Myocyte (in vitro differentiated cells): ENCODE data around the gene SGK1. TPM values are rescaled to one million over a fixed set of nuclear protein-coding genes. Genes with fewer than 3 reads are reported as not detected.
A peak's percentile ranks its signal among the peaks of the same experiment; 100 is the strongest.
"Not testable (repeated sequence)": the region's sequence is repeated elsewhere in the genome, so short reads cannot be mapped to it uniquely, and the experiment has no call there.

Experiments
- DNase-seq: peaks from one replicate; pipeline ENCODE4 v3.0.0-alpha.2; 2012; ENCODE audit warnings: low read depth
- total RNA-seq: library from RNA; depleted of rRNA; stranded (reverse); fragments of >200 nt; gene quantifications from 2 replicates; pipeline ENCODE4 v1.2.3, GENCODE V29; 2014

Gene SGK1
- total RNA-seq, 1 donor from 2014 or later = 28.0 TPM

DNA sequence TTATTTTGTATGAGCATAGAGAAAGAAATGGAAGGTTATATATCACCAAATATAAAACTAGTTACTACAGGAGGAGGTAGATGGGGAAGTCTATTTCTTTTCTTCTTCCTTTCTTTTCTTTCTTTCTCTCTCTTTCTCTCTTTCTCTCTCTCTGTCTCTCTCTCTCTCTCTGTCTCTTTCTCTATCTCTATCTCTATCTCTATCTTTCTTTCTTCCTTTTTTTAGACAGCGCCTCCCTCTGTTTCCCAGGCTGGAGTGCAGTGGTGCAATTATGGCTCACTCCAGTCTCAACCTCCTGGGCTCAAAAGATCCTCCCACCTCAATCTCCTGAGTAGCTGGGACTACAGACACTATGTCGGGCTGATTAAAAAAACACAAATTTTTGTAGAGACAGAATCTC is 10.2 kb upstream of the SGK1 start:
- no peak for DNase-seq

DNA sequence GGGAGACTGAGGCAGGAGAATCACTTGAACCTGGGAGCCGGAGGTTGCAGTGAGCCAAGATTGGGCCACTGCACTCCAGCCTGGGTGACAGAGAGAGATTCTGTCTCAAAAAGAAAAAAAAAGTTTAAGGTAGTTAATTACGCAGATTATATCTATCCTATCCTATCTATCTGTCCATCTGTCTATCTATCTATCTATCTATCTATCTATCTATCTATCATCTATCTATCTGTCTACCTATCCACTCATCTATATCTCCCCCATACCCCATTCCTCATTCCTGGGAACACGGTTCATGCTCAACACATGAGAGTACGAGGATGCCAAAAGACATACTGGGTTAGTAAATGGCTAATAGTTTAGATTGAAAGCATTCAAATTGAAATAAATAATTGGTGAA is 8.3 kb upstream of the SGK1 start:
- not testable (repeated sequence) for DNase-seq

DNA sequence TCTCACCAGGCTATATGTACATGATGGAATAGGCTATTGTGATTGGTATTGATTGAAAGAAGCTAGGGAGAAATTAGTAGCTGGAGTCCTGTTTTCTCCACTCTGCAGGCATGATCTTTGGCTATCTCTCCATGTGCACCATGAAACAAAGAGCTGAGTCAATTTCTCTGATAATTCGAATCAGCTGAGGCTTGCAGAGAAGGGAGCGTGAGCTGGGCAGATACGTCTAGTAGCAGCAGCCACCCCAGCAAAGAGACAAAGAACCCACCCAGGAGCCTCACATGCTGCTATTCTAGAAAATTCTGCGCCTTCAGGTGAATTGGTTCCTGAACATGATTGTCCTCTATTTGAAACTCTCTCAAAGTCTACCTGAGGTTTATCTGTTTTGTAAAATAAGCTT is 6.9 kb upstream of the SGK1 start:
- DNase-seq = no peak

DNA sequence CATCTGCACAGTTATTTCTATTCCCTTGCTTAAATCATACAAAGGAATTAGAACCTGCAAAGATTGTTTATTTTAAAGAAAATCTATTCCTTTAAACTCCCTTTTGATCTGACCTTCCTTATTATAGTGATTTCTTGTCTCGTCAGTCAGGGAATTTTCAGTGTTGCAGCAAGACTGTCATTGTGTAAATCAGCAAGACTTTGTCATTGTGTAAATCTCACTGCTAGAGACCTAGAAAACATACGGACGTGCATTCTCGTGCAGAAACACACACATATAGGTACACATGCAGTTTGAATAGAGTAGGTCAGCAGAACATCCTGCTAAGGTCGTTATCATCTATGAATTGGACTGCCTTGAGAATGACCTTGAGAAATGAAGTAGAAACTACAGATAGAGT is 6.2 kb upstream of the SGK1 start:
- DNase-seq = no peak

DNA sequence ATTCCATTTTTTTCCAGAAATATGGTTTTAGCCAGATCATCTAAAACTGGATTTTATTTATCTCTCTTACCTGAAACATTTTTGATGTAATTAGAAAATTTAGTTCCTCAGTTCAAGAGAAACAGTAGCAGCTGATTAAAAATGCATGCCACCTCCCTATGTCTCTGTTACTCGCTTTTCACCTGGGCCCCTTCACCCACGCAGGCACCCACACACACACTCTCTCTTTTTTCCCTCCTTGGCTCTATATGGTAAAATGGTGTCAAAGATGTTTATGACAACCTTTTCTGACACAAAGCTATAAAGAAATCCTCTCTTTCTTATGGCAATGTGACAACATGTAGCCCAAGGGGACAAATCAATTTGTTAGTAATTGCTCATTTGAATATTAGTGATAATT is 5.8 kb upstream of the SGK1 start:
- no peak for DNase-seq

DNA sequence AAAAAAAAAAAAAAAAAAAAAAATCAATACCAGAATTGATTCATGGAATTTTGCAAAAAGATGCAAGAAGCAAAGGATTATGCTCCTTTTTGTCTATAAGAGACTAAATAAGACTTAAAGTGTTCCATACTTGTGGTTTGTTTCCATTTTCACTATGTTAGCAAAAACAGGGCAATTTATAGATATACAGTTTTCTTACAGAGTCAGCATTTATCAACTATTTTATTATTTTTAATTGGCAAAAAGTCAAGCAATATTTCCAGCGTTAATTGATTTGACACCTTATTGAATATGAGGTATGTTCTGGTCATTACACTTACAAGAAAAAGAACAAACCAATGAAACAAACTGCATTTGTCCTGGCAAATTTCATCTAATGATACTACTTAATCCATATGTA is 5.4 kb upstream of the SGK1 start:
- DNase-seq = no peak

DNA sequence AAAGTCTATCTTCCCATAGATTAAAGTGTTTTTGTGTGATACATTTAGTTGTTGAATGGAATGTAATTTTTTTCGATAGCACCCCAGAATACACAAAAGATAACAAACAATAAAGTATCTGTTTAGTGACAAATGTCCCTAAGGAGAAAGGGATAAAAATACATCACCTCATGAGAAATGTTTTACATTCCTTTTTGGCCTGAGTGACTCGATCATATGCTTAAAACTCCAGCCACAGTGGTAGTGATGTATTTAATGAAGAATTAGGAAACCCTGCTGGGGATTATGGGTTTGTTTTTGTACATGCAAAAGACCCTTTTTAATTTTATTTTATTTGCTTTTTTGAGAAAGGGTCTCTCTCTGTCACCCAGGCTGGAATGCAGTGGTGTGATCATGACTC is 4.3 kb upstream of the SGK1 start:
- DNase-seq = no peak

DNA sequence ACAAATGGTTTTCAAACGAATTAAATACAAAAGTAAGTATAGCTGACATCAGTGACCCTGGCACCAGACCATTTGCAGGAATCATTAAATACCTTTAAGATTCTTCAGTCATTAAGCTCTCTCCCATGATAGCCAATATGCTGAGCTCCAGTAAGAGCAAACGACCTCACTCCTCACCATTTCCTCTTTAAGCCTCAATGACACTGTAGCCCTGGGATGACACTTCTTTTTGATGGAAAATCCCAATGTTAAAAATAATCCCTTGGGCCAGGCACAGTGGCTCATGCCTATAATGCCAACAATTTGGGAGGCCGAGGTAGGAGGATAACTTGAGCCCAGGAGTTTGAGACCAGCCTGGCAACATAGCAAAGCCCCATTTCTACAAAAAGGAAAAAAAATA is 3.3 kb upstream of the SGK1 start:
- DNase-seq = no peak

DNA sequence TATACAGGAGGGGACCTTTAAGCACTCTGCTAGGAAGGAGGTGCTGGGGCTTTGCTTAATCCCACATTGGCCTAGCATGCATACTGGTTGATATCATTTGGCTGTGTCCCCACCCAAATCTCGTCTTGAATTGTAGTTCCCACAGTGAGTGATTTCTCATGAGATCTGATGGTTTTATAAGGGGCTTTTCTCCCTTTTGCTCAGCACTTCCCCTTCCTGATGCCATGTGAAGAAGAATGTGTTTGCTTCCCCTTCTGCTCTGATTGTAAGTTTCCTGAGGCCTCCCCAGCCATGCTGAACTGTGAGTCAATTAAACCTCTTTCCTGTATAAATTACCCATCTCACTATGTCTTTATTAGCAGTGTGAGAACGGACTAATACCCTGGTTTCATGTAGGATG is 1.8 kb upstream of the SGK1 start:
- not testable (repeated sequence) for DNase-seq

DNA sequence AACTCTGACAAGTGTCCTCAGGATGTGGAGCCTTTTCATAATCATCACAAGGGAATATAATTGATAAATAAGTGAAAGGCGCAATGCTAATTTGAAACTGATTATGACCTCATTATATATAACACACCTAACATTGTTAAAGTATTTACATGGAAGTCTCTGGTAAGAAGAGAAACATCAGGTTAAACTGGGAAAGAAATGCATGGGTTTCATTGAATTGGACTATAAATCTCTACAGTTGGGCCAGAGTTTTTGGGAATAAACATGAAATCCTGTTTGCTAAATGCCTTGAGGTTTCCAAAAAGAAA is 1.0 kb upstream of the SGK1 start:
- DNase-seq = no peak

DNA sequence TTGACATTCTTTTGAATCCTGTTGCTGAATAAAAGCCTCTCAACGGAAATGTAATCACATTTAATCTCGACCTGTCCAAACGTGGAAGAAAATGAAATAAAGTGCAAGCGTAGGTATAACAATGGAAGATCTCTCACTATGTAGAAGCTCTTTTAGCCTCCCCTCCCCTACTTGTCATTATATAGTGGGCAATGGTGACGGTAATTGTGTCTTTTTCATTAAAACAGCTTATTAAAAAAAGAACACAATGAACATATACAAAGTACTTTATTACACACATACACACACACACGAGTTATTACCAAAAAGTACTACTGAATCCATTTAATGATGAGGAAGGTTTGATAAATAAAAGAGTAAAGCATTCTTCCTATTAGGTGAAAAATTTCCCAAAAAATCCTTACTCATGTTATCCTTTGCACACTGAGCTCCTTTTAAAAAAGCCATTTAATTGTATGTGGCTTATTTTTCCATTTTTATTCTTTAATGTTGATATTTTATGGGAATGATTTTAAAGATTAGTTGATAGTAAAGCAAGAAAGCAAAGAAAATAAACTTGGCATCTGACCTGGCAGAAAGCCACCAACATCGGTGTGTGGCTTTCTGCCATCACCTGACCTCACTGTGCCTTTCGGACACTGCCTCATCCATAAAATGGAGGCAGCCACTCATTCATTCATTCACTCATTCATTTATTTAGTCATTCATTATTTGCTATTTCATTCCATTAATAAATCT is 493 bp upstream of the SGK1 start:
- no peak for DNase-seq

DNA sequence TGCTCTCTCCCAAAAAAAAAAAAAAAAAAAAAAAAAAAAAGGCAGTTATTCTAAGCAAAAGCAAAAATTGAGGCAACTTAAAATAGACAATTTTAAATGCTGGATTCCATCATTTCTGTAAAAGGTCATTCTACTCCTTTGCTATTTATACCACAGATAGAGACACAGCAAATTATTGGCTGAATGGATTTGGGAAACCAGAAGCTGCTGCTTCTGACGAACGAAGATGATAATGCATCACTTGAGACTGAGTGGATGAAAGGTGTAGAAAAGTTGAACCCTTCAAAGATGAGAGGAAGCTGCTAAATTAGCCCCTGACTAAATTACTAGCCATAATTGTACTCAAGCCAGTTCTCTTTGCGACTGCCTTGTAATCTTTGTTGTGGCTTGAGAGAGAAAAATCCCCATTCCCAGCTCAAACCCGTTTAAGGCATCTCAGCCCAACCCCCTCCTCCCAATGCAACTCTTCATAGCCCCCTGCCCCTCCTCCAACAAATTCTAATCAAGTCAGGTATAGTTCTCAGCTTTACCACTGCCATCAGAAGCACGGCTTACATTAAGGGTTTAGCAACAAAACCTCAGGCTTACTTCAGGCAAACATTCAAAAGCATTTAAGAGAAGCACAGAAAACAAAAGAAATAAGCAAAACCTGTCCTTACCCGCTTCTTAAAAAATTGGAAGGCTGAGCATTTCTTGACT is 1.0 kb downstream of the SGK1 start:
- no peak for DNase-seq

DNA sequence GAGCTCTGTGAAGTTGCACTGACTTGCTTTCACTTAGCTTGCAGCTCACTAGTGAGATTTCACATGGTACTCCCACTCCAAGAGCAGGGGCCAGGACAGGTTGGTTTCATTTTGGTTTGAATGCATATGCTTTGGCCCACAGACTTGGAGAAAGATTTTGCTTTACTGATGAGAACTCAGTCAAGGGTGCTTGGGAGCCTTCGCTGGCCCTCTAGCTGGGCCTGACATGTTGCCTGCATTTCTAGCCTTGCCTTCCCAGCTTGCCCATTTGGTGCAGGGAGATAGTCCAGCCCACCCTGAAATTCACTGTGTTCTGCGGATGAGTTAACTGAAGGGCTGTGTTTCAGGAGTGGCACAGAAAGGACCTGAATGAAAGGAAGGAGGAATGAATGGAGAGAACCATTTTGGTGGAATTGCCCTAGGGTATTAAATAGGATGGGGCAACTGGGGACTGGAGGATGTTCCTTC is 1.9 kb downstream of the SGK1 start:
- DNase-seq = no peak

DNA sequence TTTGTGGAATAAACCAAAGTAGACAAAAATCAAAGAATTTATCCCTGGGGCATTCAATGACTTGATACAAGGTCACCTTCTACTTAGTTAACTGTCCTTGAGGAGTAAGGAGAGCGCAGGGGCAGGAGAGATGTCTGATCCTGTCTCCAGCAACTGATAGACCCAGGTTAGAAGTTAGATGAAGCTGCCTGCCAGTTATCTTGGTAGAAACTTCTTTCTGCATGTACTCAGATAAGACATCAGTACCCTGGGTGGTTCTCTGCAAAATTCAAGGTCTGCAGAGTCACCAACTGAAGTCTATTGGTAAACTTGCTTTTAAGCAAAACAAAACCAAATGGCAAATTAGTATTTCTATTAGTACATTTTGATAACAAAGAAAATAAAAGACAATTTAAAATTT is 2.7 kb downstream of the SGK1 start:
- DNase-seq = no peak

DNA sequence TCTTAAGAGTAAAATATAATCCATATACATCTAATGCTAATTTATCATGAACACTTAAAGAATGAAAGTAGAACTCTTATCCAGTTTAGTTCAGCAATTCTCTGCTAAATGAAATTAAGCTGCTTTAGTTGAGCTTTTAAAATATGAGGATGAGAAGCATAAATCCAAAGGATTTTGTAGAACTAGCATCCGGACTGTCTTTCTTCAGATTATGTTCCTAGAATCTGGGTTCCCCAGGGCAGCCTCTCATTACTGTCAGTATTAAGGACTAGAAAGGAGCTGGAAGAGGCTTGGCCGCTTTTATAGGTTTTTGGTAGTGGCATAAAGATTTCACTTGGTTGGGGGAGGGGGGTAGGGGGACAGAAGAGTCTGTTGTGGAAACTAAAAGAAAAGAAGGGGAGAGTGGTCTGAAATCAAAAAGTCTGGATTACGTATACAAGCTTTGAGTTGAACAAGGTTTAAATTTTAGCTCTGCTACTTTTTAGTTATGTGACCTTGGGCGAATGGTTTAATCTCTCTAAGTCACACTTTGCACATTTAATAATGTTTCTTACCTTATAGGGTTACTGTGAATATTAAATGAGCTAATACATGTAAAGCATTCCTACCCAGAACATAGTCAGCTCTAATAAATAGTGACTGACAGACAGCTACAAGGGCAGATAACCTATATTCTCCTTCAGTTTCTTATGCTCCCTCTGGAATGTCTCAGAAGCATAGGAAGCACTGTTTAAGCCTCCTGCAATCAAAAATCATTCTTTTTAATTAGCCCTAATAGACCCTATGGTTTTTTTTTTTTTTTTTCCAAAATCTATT is 3.7 kb downstream of the SGK1 start:
- DNase-seq = no peak

DNA sequence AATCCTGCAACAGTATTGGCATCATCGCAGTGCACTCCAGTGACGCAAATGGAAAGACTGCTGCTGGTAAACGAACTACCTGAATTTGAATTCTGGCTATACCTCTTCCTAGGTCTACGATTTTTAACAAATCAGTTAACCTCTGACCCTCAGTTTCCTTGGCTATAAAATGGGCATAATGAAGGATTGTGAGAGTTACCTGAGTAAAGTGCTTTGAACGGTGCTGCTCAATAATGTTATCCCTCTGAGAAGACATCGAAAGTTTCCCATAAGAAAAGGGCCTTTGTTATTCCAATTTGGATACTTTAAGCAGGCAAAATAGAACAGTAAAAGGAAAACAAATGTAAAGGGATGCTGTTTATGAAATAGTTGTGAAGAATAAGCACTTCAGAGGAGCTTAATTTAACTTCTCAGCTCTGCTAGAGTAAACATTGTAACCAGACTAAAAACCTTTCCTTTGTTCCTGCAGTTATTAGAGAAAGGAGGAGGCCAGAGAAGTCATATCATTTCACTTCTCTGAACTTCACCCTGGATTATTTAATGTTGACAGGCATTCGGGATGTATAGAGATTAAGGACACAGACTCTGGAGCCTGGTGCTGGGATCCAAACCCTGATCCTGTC is 5.8 kb downstream of the SGK1 start:
- DNase-seq = no peak

DNA sequence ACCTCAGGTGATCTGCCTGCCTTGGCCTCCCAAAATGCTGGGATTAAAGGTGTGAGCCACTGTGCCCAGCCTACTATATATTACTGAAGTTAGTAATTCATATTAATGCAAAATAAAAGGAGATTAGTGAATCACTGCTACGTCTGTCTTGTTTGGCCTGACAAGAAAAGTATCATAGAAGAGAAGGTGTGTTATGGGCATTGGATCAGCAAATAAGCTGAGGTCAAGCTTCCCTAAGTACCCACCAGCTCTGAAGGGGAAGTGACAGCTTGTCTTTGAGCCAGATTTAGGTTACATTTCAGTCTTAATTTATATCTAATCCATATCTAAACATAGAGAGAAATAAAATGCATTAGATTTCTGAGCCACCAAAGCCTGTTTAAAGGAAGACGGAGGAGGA is 7.1 kb downstream of the SGK1 start:
- no peak for DNase-seq

DNA sequence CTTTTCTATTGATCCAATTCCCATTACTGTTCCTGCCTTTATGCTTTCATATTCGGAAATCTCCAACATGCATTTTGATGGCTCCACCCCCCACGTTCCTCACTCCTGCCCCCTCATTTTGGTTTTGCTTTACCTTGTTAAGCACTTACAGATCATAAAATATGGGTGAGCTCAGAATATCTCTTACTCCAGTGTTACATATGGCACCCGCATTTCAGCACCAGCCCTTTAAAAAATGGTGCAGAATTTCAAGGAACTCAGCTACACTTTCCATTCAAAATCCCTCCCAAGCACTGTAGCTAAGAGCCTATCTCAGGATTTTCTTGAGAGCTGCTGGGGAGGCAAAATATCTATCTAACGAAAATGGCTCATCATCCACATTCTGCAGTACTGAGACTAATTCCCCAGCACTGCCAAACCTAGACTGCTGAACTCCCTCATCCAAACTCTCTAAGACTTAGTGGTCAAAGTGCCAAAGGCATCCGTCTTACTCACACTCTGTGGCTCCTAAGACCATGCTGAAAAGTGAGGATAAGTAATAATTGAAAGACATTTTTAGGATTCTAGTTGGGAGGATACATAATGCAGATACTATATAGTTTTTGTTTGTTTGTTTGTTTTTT is 7.8 kb downstream of the SGK1 start:
- DNase-seq = peak; percentile 31

DNA sequence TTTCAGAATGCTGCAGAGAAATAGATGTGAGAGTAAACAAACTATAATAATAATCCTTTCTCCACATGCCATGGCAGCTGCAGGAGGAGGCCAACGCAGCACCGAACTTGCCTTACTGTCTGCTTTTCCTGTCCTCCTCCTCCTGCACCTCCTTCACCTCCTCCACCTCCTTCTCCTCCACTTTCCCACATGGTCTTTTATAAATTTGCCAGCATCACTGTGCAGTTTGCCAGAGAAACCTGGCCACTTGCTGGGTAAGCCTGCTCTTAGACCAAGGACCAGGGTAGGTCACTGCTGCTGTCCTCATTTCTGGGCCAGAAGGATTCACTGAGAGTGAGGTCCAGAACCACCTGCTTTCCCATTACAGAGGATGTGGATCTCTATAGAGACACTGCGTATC is 8.7 kb downstream of the SGK1 start:
- no peak for DNase-seq

DNA sequence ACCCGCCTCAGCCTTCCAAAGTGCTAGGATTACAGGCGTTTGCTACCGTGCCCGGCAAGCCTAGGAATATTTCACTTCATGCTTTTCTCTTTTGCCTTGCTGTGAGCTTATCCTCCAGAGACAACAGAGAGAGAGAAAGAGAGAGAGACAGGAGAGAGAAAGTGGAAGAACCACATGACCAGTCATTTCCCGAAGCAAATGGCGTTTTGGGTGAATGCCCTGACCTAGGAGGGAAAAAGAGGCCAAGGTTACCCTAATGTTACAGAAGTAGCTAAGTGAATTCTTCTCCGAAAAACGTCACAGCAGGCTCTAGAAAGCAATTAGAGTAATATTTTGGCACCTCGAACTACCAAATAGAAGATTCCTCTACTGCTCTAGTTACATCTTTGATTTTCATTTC is 9.1 kb downstream of the SGK1 start:
- DNase-seq = no peak

DNA sequence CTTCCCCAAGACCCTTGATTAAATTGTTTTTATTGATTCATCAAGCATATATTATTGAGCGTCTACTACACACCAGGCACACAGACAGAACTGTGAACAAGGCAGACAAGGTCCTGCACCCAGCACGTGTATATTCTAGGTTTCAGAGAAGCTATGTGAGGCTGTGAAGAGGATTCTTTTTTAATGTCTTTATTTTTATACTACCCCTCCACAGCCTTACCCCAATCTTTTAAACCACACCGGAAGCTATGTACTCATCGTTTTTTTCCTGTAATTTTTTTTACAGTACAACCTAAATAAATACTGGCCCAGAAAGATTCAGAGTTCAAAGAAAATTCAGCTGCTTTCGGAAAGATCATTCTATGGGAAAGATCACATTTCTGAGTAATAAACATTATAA is 10.0 kb downstream of the SGK1 start:
- no peak for DNase-seq

DNA sequence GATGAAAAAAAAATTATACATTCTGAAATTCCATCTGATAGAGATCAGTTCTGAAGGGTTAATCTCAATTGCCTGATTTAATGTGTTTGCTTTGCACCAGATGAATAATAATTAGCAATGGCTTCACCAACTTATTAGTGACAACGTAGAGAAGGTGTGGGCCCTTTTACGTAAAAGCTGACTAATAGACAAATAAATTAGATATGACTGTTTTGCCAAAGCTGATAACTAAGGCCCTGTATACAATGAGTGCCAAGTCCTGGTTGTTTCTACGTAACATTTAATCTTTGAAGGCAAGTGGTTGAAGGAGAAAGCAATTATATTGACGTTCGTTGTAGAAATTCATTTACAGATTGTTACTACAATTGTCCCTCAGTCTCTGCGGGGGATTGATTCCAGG is 10.8 kb downstream of the SGK1 start:
- no peak for DNase-seq
